GM19238 (cell line): ENCODE measurements around the gene TNS1.

ENCODE experiments used
- DNase-seq: peaks from one replicate; pipeline ENCODE4 v3.0.0; 2011; ENCODE audit warnings: low spot score; ENCODE audit not compliant: insufficient read length

Gene TNS1

GRCh38 chr2:217834057-217834620, 168.7 kb downstream of the TNS1 start:
- no peak for DNase-seq

GRCh38 chr2:217833439-217833838, 169.4 kb downstream of the TNS1 start:
- no peak for DNase-seq

GRCh38 chr2:217832987-217833386, 169.8 kb downstream of the TNS1 start:
- no peak for DNase-seq

- no peak for DNase-seq
Measured at GRCh38 chr2:217832115-217832514, 170.7 kb downstream of the TNS1 start.

GRCh38 chr2:217831306-217831705, 171.5 kb downstream of the TNS1 start:
- no peak for DNase-seq

- no peak for DNase-seq
Measured at GRCh38 chr2:217830807-217831206, 172.0 kb downstream of the TNS1 start.

- DNase-seq = no peak
Measured at GRCh38 chr2:217830061-217830460, 172.7 kb downstream of the TNS1 start.

GRCh38 chr2:217829420-217829819, 173.4 kb downstream of the TNS1 start:
- no peak for DNase-seq

- no peak for DNase-seq
Measured at GRCh38 chr2:217828336-217828735, 174.5 kb downstream of the TNS1 start.

- DNase-seq = no peak
Measured at GRCh38 chr2:217827430-217828201, 175.2 kb downstream of the TNS1 start.

GRCh38 chr2:217826991-217827390, 175.8 kb downstream of the TNS1 start:
- DNase-seq = no peak

- DNase-seq = no peak
Measured at GRCh38 chr2:217826520-217826919, 176.3 kb downstream of the TNS1 start.

GRCh38 chr2:217825469-217826235, 177.1 kb downstream of the TNS1 start:
- no peak for DNase-seq

- no peak for DNase-seq
Measured at GRCh38 chr2:217824223-217824622, 178.6 kb downstream of the TNS1 start.

- DNase-seq = no peak
Measured at GRCh38 chr2:217823626-217824025, 179.2 kb downstream of the TNS1 start.

GRCh38 chr2:217822296-217823252, 180.2 kb downstream of the TNS1 start:
- DNase-seq = no peak

- no peak for DNase-seq
Measured at GRCh38 chr2:217821536-217822147, 181.2 kb downstream of the TNS1 start.

- no peak for DNase-seq
Measured at GRCh38 chr2:217820904-217821303, 181.9 kb downstream of the TNS1 start.

- DNase-seq = no peak
Measured at GRCh38 chr2:217820091-217820819, 182.5 kb downstream of the TNS1 start.

GRCh38 chr2:217818293-217818850, 184.4 kb downstream of the TNS1 start:
- DNase-seq = no peak
